Heart left ventricle (tissue), 16 donors: ENCODE results near the gene MZB1. TPM values are rescaled to one million over a fixed set of nuclear protein-coding genes. Genes with fewer than 3 reads are reported as not detected.

Experiments
- ATAC-seq, 4 donors: fragments of 200-7000 bp; cut with Tn5 transposase; one replicate each; pipeline ENCODE4 v1.9.1; 2020 to 2022; ENCODE audit warnings: moderate library complexity in 4 of 4, mild to moderate bottlenecking in 3 of 4, moderate number of reproducible peaks in 1 of 4
- DNase-seq, 5 donors: peaks; one replicate each; pipeline ENCODE4 v3.0.0-alpha.2; 2020
- H3K27ac ChIP-seq, 12 donors: fragments of 200-600 bp; sonication (generic) in 4 of 12; one replicate each; pipeline versions ENCODE4 v1.5.0 to v1.8.0; 2016 to 2022; ENCODE audit warnings: mild to moderate bottlenecking in 2 of 12
- H3K27me3 ChIP-seq, 9 donors: fragments of 200-600 bp; sonication (generic) in 2 of 9; one replicate each; pipeline versions ENCODE4 v1.5.1 to v1.8.0; 2016 to 2022; ENCODE audit warnings: mild to moderate bottlenecking in 3 of 9
- H3K36me3 ChIP-seq, 9 donors: fragments of 200-600 bp; sonication (generic) in 2 of 9; one replicate each; pipeline versions ENCODE4 v1.5.0 to v1.8.0; 2018 to 2022; ENCODE audit warnings: mild to moderate bottlenecking in 2 of 9
- H3K4me1 ChIP-seq, 12 donors: fragments of 200-600 bp; sonication (generic) in 4 of 12; one replicate each; pipeline versions ENCODE4 v1.5.0 to v1.8.0; 2016 to 2022; ENCODE audit warnings: mild to moderate bottlenecking in 3 of 12
- H3K4me3 ChIP-seq, 12 donors: fragments of 200-600 bp; sonication (generic) in 4 of 12; one replicate each; pipeline versions ENCODE4 v1.5.0 to v1.8.0; 2017 to 2022; ENCODE audit warnings: mild to moderate bottlenecking in 9 of 12, moderate library complexity in 4 of 12
- H3K9me3 ChIP-seq, 12 donors: fragments of 200-600 bp; sonication (generic) in 4 of 12; one replicate each; pipeline versions ENCODE4 v1.5.0 to v1.8.0; 2016 to 2022; ENCODE audit warnings: mild to moderate bottlenecking in 1 of 12
- CTCF ChIP-seq, 12 donors: fragments of 200-600 bp; sonication (generic) in 4 of 12; IDR thresholded peaks; one replicate each; pipeline versions ENCODE4 v1.5.0 to v1.8.0; 2018 to 2022; ENCODE audit warnings: antibody characterized with exemption in 12 of 12, mild to moderate bottlenecking in 5 of 12
- POLR2A ChIP-seq, 2 donors: fragments of 450-650 bp; IDR thresholded peaks; one replicate each; pipeline ENCODE4 v1.6.1; 2017; ENCODE audit warnings: antibody characterized with exemption in 2 of 2, mild to moderate bottlenecking in 2 of 2, moderate library complexity in 2 of 2
- WGBS, 4 donors: extraction: QIAGEN DNeasy Blood & Tissue Kit in 2 of 4; methylation state at CpG; one replicate each; pipeline versions ENCODE4 v1.1.5 to v1.1.7; 2013 to 2018; 5-methylcytosine and 5-hydroxymethylcytosine counted together
- intact Hi-C, 10 donors: fragments of 100-400 bp; cut with DNase I; formaldehyde crosslinking; loops; one replicate each; pipeline versions ENCODE4 v1.11.1 to v1.14.2; 2022
- polyA plus RNA-seq, 2 donors: library from polyadenylated mRNA; stranded (reverse); fragments of 200-250 nt; gene quantifications; one replicate each; pipeline ENCODE4 v1.2.3, GENCODE V29; 2013
- total RNA-seq, 9 donors: library from RNA; depleted of rRNA in 2 of 9; stranded (reverse); fragments of >200 nt in 2 of 9; fragmentation: NEBNext Ultra II Directional in 3 of 9; extraction: Animal tissue kit (Norgen Biotek cat#: 25700) in 3 of 9; gene quantifications; one replicate each; pipeline versions ENCODE4 v1.1.0 to v1.2.4, GENCODE V29; 2016 to 2023
- donor health status: ischemic (EF 13 %, LVEDD 7.1; RV severe dilation, severe dysfunction).
- donor health status: healthy with polysubstance abuse.
- donor health status: DM: no; HTN: yes; CAD: no.
- donor health status: DM: no; HTN: no; CAD: no.
- donor health status: ischemic (EF 25% LVEDD 6.9; RV normal size, moderate dysfunction).
- donor health status: ischemic (EF 25% LVEDD 5.7; RV mildly dilated, moderate dysfunction).
- donor health status: healthy.
- donor health status: DM: yes; HTN: yes; CAD: no.
- donor health status: ischemic (EF 35%, LVEDD 5.7; RV mildly dilated, moderate dysfunction).
- donor health status: nonischemic (EF 11% LVEDD 7.7; RV severe dilation, severe dysfunction).
- donor health status: DM: yes; HTN: yes; CAD: no.
- donor health status: PGD.
- donor health status: ischemic (EF 29% LVEDD 5.4; RV normal size, mild dysfunction).
- donor health status: nonischemic (EF 23%, LVEDD 6.1; RV moderate dilation, normal function).

Gene MZB1
- total and polyA plus RNA-seq, 11 donors = 0.31 to 5.2 (median 0.81) TPM; not detected in 2

- no peak for DNase-seq
- H3K27me3 ChIP-seq = no peaks in the 10 kb centered on the region
- intact Hi-C loops = no loop called here
- H3K27ac ChIP-seq = no peak overlapping the region
- TF ChIP-seq CTCF (IDR thresholded peaks at IDR 0.05) = no peak
- TF ChIP-seq POLR2A (IDR thresholded peaks at IDR 0.05) = no peak
- no peak overlapping the region for H3K4me3 ChIP-seq
- peaks cover 0 to 25% (median 8%) of the 10 kb centered on the region in 12 donors for H3K4me1 ChIP-seq
- WGBS, 4 donors = 79 to 82% (median 81%) methylated on average over 22 to 28 of the region's 28 CpGs
- no peaks in the 10 kb centered on the region for H3K9me3 ChIP-seq
- ATAC-seq = no peak
- peaks cover 0 to 4% (median 0%) of the 10 kb centered on the region in 9 donors for H3K36me3 ChIP-seq
Measured at GRCh38 chr5:139381837-139382761, 7.6 kb downstream of the MZB1 start.

- H3K4me3 ChIP-seq = no peak overlapping the region
- ATAC-seq (no peak), DNase-seq (no peak)
- H3K27ac ChIP-seq = no peak overlapping the region
- peaks cover 0 to 7% (median 0%) of the 10 kb centered on the region in 9 donors for H3K36me3 ChIP-seq
- WGBS, 4 donors = 83 to 89% (median 85%) methylated on average over 13 to 15 of the region's 15 CpGs
- intact Hi-C loops = no loop called here
- H3K9me3 ChIP-seq = no peaks in the 10 kb centered on the region
- TF ChIP-seq CTCF (IDR thresholded peaks at IDR 0.05) (no peak), POLR2A (IDR thresholded peaks at IDR 0.05) (no peak)
- no peaks in the 10 kb centered on the region for H3K27me3 ChIP-seq
- peaks cover 0 to 14% (median 4%) of the 10 kb centered on the region in 12 donors for H3K4me1 ChIP-seq
Measured at GRCh38 chr5:139379626-139380449, 9.9 kb downstream of the MZB1 start.

- TF ChIP-seq CTCF (IDR thresholded peaks at IDR 0.05) (no peak), POLR2A (IDR thresholded peaks at IDR 0.05) (no peak)
- ATAC-seq = no peak
- 88 to 95% (median 89%) methylated on average over 6 to 13 of the region's 13 CpGs for WGBS, 4 donors
- Histone ChIP-seq H3K27me3 (no peaks in the 10 kb centered on the region), H3K36me3 (peaks cover 0 to 10% (median 0%) of the 10 kb centered on the region in 9 donors), H3K27ac (no peak overlapping the region), H3K9me3 (no peaks in the 10 kb centered on the region), H3K4me3 (no peak overlapping the region), H3K4me1 (peaks cover 0 to 10% (median 1%) of the 10 kb centered on the region in 12 donors)
- intact Hi-C loops = no loop called here
- no peak for DNase-seq
Measured at GRCh38 chr5:139378941-139379361, 10.8 kb downstream of the MZB1 start.
